ENCODE results near the gene IER5L. TPM values are rescaled to one million over a fixed set of nuclear protein-coding genes. Genes with fewer than 3 reads are reported as not detected.

The IER5L gene
- total and polyA plus RNA-seq, 7 donors, result 2.3 to 17.4 (median 6.7) TPM

- DNase-seq, result no peak
- intact Hi-C loops (cut with DNase I), result no loop called here
- no peak for TF ChIP-seq CTCF (IDR thresholded peaks at IDR 0.05)
- TF ChIP-seq POLR2A (IDR thresholded peaks at IDR 0.05), result no peak
- no peak for TF ChIP-seq EP300 (IDR thresholded peaks at IDR 0.05)
- TF ChIP-seq POLR2AphosphoS5 (IDR thresholded peaks at IDR 0.05), result no peak
- Histone ChIP-seq H3K9me3 (no peaks in the 10 kb centered on the region), H3K27ac (no peak overlapping the region), H3K27me3 (no peaks in the 10 kb centered on the region), H3K36me3 (peaks cover 0 to 56% (median 10%) of the 10 kb centered on the region in 4 donors), H3K4me1 (peaks cover 0 to 6% (median 2%) of the 10 kb centered on the region in 4 donors), H3K4me3 (no peak overlapping the region)
- 94% methylated on average over 5 of the region's 5 CpGs for WGBS, 2 donors
Observed at GRCh38 chr9:129128689-129129088, 49.4 kb downstream of the IER5L start.

DNA sequence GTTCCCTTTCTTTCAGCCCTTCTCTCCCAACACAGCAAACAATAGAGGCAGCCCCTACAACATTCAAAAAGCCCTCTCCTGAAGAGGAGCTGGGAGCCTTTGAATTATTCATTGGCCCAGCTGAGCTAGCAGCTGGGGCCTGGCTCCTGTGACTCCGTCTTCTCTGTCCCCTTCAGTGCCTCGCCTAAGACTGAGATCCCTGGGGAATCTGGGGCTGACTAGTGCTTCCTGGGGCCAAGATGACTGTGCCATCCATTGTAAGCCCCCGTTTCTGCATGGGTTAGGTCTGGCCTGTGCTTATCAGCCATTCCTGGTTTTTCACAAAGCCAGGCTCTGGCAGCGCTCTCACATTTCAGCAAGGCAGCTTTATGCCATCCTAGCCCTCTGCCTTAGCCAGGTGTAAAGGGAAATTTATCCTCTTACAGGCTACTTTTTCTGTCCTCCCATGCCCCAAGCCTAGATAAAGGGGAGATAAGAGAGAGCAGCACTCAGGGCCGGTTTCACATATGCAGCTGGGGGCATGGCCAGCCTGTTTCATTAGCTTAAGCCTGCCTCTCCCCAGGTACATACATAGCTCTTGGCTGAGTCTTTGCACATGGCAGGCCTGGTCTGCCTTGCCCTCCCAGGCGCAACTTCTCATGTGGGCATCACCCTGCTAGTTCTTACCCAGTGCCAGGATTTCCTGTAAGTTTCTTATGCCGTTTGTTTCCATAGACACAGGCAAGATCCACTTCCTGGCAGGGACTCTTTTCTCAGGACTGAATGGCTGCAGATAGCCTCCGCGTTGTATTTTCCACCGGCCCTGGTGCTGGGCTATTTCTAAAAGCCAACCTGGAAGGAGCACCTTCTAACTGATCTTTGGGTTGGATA, 51.1 kb downstream of the IER5L start:
- no peak for DNase-seq
- no peak for TF ChIP-seq EP300 (IDR thresholded peaks at IDR 0.05)
- no peak for TF ChIP-seq POLR2A (IDR thresholded peaks at IDR 0.05)
- no peak for TF ChIP-seq POLR2AphosphoS5 (IDR thresholded peaks at IDR 0.05)
- TF ChIP-seq CTCF (IDR thresholded peaks at IDR 0.05), result no peak
- intact Hi-C loops (cut with DNase I), result no loop called here
- 83 to 84% methylated on average over 10 of the region's 10 CpGs for WGBS, 2 donors
- peaks cover 0 to 6% (median 2%) of the 10 kb centered on the region in 4 donors for H3K4me1 ChIP-seq
- H3K9me3 ChIP-seq, result no peaks in the 10 kb centered on the region
- H3K27me3 ChIP-seq, result no peaks in the 10 kb centered on the region
- no peak overlapping the region for H3K4me3 ChIP-seq
- no peak overlapping the region for H3K27ac ChIP-seq
- peaks cover 0 to 65% (median 12%) of the 10 kb centered on the region in 4 donors for H3K36me3 ChIP-seq

Other genes with a start within 250 kb of the IER5L start
- gene DOLK, start 230.7 kb downstream of the IER5L start, total RNA-seq, result 10 to 100 TPM in 1 of 4 donors, 1 to 10 TPM in 3; 6.2 to 11.4 (median 9.3) TPM
- gene DOLK, start 230.7 kb downstream of the IER5L start, polyA plus RNA-seq, result 10 to 100 TPM in 1 of 3 donors, 1 to 10 TPM in 2; 2.4 to 11.1 (median 3.5) TPM
- gene NUP188, start 230.6 kb downstream of the IER5L start, total RNA-seq, result 10 to 100 TPM; 16.6 to 28.8 (median 24.6) TPM
- gene NUP188, start 230.6 kb downstream of the IER5L start, polyA plus RNA-seq, result 10 to 100 TPM in 1 of 3 donors, 1 to 10 TPM in 2; 3.7 to 21.3 (median 5.4) TPM
- 10 to 100 TPM; 66.7 to 78.3 (median 72.9) TPM for gene SH3GLB2, start 149.9 kb downstream of the IER5L start, total RNA-seq
- 100 to 1,000 TPM in 1 of 3 donors, 10 to 100 TPM in 2; 49.7 to 143 (median 62.5) TPM for gene SH3GLB2, start 149.9 kb downstream of the IER5L start, polyA plus RNA-seq
- 10 to 100 TPM; 18.1 to 30.5 (median 25.1) TPM for gene MIGA2, start 141.6 kb downstream of the IER5L start, total RNA-seq
- gene MIGA2, start 141.6 kb downstream of the IER5L start, polyA plus RNA-seq, result 10 to 100 TPM in 1 of 3 donors, 1 to 10 TPM in 2; 8.4 to 44.3 (median 9.9) TPM
- 1 to 10 TPM; 2.3 to 4.3 (median 3.4) TPM for gene DOLPP1, start 97.2 kb downstream of the IER5L start, total RNA-seq
- gene DOLPP1, start 97.2 kb downstream of the IER5L start, polyA plus RNA-seq, result 10 to 100 TPM in 1 of 3 donors, 1 to 10 TPM in 2; 9.0 to 39.4 (median 9.7) TPM
- gene CRAT, start 67.5 kb downstream of the IER5L start, total RNA-seq, result 10 to 100 TPM; 49.6 to 58.8 (median 52.7) TPM
- gene CRAT, start 67.5 kb downstream of the IER5L start, polyA plus RNA-seq, result 10 to 100 TPM; 49.8 to 66.8 (median 58.3) TPM
- gene PTPA, start 66.8 kb downstream of the IER5L start, total RNA-seq, result 10 to 100 TPM; 50.2 to 79.5 (median 77.4) TPM
- gene PTPA, start 66.8 kb downstream of the IER5L start, polyA plus RNA-seq, result 100 to 1,000 TPM in 1 of 3 donors, 10 to 100 TPM in 2; 67.3 to 141 (median 88.3) TPM

Measured in sigmoid colon (tissue), 7 donors.